IPS DF 4.7 (cell line): ENCODE results near the gene CA10.

ENCODE experiments used
- DNase-seq: peaks from one replicate; pipeline ENCODE4 v3.0.0-alpha.2; 2013; ENCODE audit warnings: low spot score; ENCODE audit errors: extremely low read depth

The CA10 gene

DNA sequence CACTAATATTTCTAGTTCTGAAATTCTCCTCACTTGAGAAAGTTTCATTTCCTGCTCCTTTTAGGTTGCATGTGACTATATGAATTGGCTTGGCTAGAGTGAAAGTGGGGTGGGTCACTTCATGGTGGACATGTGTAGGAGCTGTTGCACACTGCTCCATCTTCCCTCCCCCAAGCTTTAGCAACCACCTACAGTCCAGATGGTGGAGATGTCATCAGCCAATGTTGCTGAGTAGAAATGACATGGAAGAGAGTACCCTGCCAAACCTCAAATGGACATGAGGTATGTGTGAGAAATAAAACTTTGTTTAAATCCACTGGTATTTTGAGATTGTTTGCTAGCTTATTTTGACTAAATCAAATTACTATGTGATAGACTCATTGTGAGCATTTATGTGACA lies 281.5 kb downstream of the CA10 start:
- no peak for DNase-seq

DNA sequence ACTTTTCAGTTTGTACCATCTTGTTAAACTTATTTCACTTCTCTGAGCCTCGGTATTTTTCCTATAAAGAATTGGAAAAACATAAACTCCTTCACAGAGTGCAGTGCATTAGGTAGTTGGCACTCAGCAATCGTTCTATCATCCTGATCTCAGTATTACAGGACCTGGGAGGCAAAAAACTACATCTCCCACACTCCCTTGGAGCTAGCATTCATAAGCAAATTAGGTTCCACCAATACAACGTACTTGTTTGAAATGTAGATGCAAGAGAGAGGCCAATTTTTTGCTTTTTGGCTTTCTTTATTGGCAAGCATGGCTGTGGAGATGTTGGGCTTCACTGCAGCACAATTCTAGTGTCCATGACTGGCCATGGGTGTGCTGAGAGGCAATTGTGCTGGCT lies 285.2 kb downstream of the CA10 start:
- no peak for DNase-seq

DNA sequence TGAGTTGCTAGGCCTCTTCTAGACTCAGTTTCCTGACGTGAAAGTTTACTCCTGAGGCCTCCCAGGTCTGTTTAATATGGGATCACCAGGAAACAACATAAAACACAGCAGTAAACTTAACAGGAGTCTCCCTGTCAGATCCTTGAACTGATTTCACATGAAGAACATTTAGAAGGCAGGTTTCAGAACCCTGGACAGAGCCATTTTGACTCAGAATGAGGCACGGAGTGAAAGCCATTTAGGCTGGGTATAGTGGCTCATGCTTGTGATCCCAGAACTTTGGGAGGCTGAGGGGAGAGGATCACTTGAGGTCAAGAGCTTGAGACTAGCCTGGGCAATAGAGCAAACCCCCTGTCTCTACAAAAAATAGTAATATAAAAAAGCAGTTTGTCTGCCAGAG lies 289.1 kb downstream of the CA10 start:
- peak; percentile 44 for DNase-seq

DNA sequence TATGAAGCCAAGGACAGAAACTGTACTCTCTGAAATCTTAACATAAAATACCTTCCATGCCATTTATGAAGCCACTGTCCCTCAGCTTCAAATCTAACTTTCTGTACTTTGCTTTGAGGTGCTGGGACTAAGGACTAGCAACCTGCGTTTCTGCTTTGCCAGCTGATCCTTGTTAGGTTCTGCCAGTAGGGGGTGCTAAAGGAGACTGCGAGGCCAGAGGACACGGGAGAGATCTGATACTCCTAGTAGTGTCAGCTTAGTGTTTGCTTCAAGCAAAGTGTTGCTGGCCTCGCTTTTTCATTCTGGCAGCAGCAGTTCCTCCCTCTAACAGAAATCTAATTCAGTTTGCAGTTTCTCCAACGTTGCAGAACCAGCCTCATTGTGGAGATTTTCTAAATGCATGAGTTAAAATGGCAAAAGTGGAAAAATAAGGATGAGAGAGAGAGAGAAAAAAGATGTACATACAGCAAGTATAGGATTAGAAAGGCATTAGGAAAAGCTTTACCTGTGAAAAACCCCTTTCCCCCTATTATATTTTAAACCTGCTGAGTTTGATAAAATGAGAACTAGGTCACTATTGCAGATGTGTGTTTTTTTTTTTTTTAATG lies 297.5 kb downstream of the CA10 start:
- peak; percentile 56 for DNase-seq

DNA sequence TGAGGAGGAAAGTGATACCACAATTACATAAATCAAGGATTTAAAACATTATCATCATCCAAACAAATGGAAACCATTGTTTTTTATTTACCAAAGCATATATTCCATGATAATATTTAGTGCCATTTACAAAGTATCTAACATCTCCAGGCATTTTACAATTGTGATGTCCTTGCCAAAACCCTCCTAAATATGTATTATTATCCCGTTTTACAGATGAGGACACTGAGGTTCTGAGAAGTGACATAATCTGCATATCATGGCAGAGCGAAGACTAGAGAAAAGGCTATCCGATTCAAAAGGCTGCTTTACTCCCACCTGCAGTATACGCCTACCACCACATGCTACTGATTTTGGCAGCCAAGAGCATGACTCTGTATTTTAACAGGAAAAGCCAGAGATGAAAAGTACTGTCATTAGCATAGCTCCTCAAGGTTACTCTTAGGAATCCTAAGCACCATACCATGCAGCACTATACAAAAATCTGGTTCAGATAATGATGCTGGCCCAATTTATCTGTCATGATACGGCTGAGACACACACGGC lies 301.4 kb downstream of the CA10 start:
- DNase-seq: no peak

DNA sequence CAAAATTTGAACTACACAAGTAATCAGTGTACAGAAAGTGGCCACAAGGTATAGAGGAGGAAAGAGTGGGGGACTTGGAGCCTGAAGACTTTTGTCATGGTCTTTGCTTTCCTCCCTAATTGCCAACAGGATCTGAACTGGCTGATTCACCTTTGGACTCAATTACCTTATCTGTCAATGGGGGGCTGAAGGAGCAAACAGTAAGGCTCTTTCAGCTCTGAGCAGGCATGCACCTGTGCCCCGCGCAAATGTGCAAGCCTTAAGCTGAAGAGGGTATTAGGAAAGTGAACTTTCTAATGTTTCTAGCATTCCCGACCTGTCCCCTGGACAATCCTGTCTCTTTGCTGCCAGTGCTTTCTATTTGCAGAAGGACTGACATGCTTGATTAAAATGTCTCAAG lies 302.7 kb downstream of the CA10 start:
- DNase-seq: no peak

DNA sequence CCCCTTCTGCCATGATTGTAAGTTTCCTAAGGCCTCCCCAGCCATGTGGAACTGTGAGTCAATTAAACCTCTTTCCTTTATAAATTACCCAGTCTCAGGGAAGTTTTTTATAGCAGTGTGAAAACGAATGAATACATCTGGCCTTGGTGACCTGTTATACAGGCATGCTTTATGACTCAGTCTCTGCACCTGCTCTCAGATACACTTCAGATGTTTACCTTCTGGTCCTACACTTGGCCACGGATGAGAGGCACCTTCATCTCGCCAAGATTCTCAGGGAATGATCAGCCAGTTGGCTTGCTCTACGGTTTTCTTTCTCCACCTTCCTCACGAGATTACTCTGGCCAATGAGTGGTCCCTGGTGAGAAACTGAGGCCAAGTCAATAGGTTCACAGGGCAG lies 304.7 kb downstream of the CA10 start:
- DNase-seq: no peak

DNA sequence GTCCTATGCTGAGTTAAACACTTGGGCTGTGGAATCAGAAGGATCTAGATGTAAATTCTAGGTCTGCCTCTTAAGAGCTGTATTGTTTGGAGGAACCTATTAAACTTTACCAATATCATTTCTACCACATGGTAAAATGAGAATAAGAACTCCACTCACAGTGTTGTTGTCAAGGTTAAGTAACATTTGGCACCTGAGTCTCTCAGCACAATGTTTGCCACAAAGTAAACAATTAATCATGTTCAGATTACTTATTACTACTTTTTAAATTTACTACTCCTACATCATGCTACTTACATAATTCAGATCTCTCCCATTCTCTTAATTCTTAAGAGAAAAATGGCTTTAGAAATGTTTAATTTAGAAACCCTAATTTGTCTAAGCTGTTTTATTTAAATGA lies 305.9 kb downstream of the CA10 start:
- no peak for DNase-seq

DNA sequence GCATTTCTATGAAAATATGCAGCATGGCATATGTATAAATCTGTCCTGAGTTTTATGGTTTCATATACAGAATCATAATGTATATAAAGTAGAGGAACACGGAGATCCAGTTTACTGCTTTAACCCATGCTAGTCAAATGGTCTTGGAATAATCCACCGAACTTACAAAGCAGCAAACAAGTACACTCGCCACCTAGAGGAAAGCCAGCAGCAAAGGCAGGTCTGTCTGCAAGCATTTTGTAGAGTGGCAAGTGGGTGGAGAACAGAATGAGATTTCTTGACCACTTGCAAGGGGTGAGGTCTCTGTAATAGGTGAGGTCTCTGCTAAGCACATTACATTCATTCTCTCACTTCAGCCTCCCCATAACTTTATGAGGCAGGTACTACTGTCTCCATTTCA lies 308.3 kb downstream of the CA10 start:
- DNase-seq: no peak

DNA sequence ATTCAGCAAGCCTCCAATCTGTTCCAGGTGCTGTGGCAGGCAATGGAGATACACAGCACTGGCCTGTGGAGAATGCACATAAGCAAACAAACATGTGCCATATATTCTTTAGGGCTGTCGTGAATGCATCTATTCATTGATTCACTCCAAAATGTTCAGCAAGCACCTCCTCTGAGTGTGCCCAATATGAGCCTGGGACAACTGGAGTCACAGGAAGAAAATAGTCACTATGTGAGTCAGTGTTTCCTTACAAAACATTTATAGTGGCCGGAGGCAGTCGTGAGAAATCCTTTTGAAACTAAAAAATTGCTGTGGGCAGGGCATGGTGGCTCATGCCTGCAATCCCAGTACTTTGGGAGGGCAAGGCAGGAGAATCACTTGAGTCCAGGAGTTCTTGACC lies 310.1 kb downstream of the CA10 start:
- no peak for DNase-seq

DNA sequence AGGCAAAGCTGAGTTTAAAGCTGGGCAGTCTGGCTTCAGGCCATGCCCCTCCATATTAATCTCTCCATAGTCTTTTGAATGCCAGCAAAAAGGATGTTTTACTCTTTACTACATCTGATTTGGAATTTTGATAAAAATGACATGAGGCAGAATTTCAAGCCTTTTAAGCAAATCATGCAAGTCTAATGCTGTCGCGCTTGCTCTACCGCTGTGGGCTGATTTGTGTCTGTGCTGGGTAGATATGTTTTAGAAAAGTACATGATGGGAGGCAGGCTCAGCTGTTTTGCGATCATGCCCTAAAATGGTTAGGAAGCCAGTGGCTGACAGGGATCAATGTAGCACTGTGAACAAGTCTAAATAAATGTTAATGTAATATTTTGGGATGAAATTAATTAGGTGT lies 311.9 kb downstream of the CA10 start:
- no peak for DNase-seq

DNA sequence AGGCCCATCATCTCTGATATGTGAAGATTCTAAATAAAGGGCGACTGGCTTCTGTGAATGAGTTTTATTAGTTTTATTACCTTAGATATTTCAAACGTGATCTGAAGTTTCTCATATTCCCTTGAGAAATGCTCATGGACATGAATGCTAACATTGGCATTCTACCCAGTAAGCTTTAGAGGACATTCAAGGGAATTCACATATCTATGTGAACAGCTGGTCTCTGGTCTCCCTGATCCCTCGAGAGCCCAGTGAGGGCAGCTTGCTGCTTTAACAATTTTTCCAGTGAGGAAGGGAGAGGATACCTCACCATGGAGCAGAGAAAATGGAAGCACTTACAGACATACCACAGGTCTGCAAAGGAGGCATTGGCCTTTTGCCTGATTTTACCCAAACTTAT lies 312.7 kb downstream of the CA10 start:
- DNase-seq: no peak

DNA sequence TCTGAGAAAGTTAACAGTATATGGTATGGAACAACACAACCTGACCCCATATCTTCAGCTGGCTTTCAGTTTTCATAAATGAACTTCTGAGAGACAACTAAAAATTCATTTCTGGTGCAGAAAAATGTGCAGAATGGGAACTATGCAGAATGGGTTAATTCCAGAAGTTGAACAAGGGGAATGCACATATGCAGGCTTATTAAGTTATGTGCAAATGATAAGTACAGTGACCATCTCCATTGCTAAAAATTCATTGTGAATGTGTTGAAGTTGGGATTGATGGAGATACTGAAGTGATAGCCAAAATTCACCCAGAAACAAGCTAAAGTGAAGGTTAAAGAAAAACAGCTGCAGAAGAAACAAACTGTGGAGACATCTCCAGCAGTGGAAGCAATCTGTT lies 315.8 kb downstream of the CA10 start:
- DNase-seq: no peak

DNA sequence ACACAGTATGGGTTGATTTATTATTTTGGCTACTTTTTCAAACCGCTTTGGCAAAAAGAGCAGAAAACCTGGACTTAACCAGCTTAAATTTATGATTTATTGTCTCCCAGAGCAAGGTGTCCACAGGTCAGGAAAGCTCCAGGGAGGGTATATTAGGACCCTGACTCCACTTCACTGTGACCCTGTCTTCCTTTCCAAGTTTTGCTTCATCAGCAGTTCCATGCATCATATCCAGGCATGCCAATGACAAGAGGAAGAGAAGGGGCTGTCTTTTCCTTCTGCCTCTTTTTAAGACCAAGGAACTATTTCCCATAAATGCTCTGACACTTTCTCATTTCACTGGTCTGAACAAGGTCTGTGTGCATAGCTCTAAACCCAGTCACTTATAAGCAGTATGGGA lies 316.8 kb downstream of the CA10 start:
- no peak for DNase-seq

DNA sequence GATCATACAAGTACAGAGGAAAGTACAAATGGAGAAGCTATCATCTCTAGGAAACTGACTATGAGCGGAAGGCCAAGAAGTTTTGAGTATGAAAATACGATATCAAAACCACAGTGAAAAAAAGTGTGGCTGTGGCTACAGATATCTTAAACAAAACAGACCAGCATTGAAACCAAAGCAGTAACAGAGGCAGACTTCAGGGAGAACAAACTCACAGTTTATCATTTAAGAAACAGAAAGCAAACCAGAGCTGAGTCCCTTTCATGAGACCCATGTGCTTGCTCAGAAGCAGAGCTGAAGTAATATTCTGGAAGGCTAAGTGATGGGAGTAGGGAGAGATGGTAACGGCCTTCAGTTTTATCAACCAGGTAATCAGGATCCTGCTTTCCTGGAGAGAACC lies 317.8 kb downstream of the CA10 start:
- no peak for DNase-seq

DNA sequence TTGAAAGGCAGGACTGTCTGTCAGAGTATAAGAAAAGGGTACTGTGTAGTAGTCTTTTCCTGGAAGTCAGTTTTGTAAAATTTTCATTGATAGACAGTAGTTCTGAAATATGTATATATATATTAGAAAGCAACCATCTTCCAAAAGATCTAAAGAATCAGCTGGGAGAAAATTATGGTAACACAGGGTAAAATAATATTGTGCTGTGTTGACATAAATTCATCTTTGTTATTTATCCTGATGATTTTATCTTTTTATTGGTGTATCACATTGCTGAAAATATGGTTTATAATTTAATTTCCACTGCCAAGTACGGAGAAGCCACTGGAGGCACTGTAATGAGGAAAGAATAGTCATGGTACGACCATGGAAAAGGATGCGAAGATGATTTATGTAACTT lies 324.9 kb downstream of the CA10 start:
- no peak for DNase-seq

DNA sequence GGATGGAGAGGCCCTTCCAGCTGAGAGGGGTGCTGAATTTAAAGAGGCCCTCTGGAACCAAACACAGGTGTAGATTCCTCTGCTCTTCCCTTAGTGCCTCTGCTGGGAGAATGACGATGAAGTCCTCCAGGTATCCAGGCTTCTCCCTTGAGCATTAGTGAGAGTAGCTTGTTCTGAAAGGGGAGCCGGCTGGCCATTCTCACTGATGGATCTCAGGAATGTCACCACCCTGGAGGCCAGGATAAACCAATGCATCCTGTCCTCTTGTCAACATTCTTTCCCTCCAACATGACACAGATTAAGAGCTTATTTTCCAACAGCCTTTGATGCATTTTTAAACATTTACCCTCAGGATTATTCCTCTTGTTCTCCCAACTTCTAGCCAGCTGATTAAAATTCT lies 325.5 kb downstream of the CA10 start:
- no peak for DNase-seq

DNA sequence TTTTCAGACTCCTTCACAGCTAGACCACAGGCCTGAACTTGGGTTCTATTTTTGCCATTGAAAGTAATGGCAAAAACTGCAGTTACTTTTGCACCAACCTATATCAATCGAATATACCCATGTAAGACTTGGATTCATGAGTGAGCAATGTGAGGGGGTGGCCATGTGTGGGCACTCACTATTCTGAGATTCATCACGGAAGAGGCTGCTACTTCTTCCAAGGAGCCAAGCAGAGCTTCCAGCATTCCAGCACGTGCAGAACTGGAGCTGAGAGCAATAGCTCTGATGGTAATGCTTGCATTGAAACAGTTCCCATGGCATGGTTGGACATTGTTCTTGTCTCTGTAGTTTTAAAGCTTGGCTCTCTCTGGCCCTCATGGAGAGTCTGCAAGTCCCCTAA lies 327.6 kb downstream of the CA10 start:
- DNase-seq: no peak

DNA sequence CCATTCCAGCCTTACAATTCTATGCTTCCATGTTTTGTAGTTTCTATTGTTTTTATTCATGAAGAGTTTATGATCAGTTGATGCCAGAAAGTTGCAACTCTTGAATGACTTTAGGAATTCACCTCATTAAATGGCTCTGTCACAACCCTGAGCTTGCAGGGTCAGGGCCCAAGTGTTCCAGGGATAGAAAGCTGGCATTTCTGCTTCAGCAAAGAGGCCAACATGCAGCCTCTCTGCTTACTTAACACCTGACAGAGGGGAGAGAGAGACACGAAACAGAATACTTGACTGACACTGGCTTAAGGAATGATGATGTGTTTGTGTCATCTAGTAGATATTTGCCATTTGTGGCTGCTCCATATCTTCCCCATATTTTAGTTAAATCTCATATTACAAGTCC lies 328.1 kb downstream of the CA10 start:
- DNase-seq: no peak

DNA sequence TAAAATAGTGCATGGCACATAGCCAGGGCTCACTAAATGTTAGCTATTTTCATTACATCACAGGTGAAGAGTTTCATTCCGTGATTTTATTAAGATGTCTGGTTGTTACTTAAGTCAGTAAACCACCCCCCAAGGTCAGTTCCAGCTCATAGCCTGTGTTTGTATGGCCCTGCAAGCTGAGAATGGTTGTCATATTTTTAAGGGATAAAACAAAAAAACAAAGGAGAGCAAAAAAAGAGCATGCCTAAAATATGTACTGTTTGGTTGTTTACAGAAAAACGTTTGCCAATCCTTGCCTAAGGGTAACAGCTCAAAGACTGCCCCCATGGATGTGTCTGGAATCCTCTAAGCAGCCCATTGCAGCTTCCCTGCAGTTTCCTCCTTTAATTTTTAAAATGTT lies 329.6 kb downstream of the CA10 start:
- no peak for DNase-seq

DNA sequence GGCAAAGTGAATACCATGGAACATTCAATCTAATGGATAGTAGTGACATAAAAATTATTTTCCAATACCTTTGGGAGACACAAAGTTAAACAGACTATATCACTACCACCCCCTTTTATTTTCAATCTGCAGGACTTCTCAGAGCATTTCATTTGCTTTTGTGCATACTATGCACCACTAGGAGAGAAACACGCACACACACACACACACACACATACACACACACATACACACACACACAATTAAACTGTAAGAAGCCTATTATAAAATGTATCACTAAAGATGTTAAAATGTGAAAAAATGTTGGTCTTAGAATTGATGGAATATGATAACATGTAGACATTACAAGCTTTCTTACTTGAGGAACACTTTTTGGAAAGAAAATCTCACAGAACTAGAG lies 331.4 kb downstream of the CA10 start:
- no peak for DNase-seq

DNA sequence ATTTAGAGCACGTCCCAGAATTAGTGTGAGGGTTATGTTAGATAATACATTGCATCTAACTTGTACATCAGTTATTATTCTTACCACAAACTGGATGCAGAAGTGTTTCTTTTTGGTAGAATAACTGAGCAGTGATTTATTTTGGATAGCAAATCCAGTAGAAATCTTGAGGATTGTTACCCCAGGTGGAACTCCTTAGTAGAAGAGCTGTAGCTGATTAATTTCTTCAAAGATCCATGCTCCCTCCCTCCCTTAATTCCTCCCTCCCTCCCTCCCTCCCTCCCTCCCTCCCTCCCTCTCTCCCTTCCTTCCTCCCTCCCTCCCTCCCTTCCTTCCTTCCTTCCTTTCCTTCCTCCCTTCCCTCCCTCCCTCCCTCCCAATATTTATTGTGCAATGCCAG lies 337.7 kb downstream of the CA10 start:
- DNase-seq: no peak

DNA sequence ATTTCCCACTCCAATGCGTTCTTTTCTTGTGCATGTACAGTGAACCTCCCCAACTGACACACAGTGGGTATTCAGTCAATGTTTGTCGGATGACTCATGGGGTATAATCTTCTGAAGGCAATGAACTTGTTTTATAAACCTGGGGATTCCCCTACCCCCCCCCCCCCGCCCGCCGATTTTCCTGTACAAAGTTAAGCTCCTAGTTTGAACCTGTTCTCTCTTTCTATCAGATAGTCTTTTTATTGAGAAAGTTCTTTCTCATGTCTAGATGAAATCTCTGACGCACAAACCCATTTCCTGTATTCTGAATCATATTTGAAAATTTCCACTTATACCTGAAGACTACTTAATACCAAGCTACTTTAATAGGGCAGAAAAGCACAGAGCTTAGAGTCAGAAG lies 338.3 kb downstream of the CA10 start:
- DNase-seq: no peak
